PFSK-1 (cell line): ENCODE results near the gene PTH2. TPM values are rescaled to one million over a fixed set of nuclear protein-coding genes. Genes with fewer than 3 reads are reported as not detected.

ENCODE experiments used
- FOXP2 ChIP-seq: optimal IDR thresholded peaks from 2 replicates; pipeline ENCODE3; 2011; ENCODE audit warnings: borderline replicate concordance, control low read depth, inconsistent platforms; ENCODE audit not compliant: insufficient read depth; ENCODE audit errors: extremely low read length, extremely low read depth
- POLR2AphosphoS5 ChIP-seq: IDR thresholded peaks from 2 replicates; pipeline ENCODE4 v1.6.1; 2012; ENCODE audit warnings: low read depth, mild to moderate bottlenecking, control low read depth, low read length, moderate library complexity
- SIN3A ChIP-seq: IDR thresholded peaks from 2 replicates; pipeline ENCODE4 v1.6.1; 2012; ENCODE audit warnings: mild to moderate bottlenecking, low read length, moderate library complexity, borderline replicate concordance; ENCODE audit not compliant: insufficient read depth
- TAF1 ChIP-seq: IDR thresholded peaks from 2 replicates; pipeline ENCODE4 v1.6.1; 2012; ENCODE audit warnings: low read length, control low read depth, borderline replicate concordance; ENCODE audit not compliant: insufficient read depth
- polyA plus RNA-seq: library from polyadenylated mRNA; unstranded; fragments of >200 nt; gene quantifications from one replicate; pipeline ENCODE4 v1.2.1, GENCODE V29; 2012; ENCODE audit warnings: low read depth, missing spikeins; ENCODE audit not compliant: insufficient read length
- TF ChIP-seq, protein P1 (sequence below), 2 experiments: IDR thresholded peaks; 2 replicates each; pipeline versions ENCODE4 v1.6.1 to v1.8.0; 2011 to 2012; ENCODE audit warnings: low read depth in 2 of 2, low read length in 2 of 2, control low read depth in 1 of 2, inconsistent platforms in 1 of 2, mild to moderate bottlenecking in 1 of 2, moderate library complexity in 1 of 2; ENCODE audit not compliant: insufficient read depth in 1 of 2

PTH2 gene, protein sequence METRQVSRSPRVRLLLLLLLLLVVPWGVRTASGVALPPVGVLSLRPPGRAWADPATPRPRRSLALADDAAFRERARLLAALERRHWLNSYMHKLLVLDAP
- not detected for polyA plus RNA-seq

DNA sequence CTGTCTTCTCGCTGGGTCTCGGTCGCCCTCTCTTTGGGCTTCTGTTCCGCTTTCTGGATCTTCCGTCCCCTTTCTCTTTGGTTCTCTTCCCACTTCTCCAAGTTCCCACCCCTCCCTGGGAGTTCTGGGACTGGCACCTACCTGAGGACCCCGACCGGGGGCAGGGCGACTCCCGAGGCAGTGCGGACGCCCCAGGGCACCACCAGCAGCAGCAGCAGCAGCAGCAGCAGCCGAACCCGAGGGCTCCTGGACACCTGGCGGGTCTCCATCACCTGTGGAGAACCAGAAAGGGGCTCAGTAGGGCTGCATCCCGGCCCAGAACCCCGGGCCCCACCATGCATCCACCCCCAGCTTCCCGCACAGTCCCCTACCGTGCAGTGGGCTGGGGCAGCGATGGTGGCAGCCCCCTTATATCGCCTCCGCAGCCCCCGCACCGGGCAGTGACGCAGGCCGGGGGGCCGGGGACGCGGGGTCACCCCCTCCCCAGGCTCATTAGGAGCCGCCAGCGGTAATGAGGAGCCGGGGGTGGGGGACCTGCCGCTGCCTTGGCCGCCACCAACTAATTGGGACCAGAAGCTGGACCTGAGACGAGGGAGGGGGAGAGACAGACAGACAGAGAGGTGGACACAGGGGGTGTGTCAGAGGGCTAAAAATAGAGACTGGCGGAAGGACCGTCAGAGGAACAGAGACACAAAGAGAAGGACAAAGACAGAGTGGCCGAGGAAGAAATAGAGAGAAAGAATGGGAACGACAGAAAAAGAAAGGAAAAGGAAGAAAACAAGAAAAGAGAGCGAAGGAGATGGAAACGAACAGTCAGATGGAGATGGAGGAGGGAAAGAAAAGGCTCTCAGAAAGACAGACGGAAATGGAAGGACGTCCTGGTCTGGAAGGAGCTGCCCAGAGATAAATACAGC lies at the start of gene PTH2:
Gene PTH2 (minus strand): TSS at position 371 of the 914 bp plus-strand sequence. CDS start 102 bp downstream, at position 269.
- TF ChIP-seq SIN3A (no peak), FOXP2 (no peak), TAF1 (no peak), POLR2AphosphoS5 (no peak)
- TF ChIP-seq, protein P1, sequence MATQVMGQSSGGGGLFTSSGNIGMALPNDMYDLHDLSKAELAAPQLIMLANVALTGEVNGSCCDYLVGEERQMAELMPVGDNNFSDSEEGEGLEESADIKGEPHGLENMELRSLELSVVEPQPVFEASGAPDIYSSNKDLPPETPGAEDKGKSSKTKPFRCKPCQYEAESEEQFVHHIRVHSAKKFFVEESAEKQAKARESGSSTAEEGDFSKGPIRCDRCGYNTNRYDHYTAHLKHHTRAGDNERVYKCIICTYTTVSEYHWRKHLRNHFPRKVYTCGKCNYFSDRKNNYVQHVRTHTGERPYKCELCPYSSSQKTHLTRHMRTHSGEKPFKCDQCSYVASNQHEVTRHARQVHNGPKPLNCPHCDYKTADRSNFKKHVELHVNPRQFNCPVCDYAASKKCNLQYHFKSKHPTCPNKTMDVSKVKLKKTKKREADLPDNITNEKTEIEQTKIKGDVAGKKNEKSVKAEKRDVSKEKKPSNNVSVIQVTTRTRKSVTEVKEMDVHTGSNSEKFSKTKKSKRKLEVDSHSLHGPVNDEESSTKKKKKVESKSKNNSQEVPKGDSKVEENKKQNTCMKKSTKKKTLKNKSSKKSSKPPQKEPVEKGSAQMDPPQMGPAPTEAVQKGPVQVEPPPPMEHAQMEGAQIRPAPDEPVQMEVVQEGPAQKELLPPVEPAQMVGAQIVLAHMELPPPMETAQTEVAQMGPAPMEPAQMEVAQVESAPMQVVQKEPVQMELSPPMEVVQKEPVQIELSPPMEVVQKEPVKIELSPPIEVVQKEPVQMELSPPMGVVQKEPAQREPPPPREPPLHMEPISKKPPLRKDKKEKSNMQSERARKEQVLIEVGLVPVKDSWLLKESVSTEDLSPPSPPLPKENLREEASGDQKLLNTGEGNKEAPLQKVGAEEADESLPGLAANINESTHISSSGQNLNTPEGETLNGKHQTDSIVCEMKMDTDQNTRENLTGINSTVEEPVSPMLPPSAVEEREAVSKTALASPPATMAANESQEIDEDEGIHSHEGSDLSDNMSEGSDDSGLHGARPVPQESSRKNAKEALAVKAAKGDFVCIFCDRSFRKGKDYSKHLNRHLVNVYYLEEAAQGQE (IDR thresholded peaks at IDR 0.05; ENCODE audit: insufficient read depth in 1 of 2, low read depth in 2 of 2, low read length in 2 of 2): no peak

DNA sequence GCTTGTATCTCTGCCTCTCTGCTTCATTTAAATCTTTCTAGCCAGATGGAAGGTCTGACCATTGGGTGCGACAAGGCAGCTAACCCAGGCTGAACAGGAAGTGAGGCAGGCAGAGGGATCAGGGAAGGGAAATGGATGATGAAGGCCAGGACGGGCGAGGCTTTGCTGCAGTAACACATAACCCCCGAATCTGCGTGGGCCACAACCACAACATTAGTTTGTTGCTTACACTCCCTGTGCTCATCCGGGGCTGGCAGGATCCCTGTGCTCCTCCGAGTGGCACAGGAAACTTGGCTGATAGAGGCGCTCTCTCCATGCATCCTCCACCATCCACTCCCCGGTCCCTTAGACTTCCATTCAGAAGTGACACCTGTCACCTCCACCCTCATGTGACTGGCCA lies 49.7 kb upstream of the PTH2 start:
- no peak for TF ChIP-seq TAF1
- no peak for TF ChIP-seq FOXP2
- no peak for TF ChIP-seq POLR2AphosphoS5
- TF ChIP-seq, protein P1 (IDR thresholded peaks at IDR 0.05; ENCODE audit: insufficient read depth in 1 of 2, low read depth in 2 of 2, low read length in 2 of 2): no peak
- TF ChIP-seq SIN3A: no peak

DNA sequence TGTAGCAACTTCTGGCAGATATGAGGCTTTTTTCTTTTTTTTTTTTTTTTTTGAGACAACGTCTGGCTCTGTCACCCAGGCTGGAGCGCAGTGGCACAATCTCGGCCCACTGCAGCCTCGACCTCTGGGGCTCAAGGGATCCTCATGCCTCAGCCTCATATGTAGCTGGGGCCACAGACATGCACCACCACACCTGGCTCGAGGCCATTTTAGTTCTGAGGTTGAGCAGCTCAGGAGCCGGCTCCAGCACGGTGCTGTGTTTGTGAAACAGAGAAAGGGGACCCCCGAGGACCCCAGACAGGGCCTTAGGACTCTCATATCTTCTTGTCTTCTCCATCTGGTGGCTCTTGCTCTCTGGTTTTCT lies 47.4 kb upstream of the PTH2 start:
- TF ChIP-seq, protein P1 (IDR thresholded peaks at IDR 0.05; ENCODE audit: insufficient read depth in 1 of 2, low read depth in 2 of 2, low read length in 2 of 2): no peak
- TF ChIP-seq TAF1 (no peak), POLR2AphosphoS5 (no peak), FOXP2 (no peak), SIN3A (no peak)

DNA sequence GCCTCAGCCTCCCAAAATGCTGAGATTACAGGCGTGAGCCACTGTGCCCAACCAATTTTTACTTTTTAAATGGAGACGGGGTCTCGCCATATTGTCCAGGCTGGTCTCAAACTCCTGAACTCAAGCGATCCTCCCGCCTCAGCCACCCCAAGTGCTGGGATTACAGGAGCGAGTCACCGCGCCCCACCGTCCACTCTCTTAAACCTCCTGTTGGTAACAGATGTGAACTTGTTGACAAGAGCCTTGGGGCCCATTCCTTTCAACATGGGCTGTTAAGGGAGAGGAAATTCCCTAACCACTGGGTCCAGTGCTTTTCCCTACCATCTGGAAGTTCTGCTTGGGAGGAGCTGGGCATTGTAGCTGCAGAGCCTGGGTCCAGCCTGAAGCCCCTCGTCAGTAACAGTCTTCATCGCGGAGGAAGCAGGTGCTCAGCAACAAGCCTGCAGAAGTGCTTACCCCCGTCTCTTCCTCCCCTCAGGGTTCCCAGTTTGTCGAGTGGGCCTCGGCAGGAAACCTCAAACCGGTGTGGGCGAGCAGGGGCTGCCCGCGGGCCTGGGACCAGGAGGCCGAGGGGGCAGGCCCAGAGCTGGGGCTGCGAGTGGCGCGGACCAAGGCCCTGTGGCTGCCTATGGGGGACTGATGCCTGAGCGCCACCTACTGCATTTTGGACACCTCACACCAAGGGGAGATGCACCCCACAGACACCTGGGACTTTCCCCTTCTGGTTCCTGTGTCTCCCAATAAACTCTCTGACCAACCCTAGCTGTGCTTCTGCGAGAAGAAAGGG lies 46.8 kb upstream of the PTH2 start:
- TF ChIP-seq POLR2AphosphoS5 (no peak), TAF1 (no peak), FOXP2 (no peak), SIN3A (no peak)
- TF ChIP-seq, protein P1 (IDR thresholded peaks at IDR 0.05; ENCODE audit: insufficient read depth in 1 of 2, low read depth in 2 of 2, low read length in 2 of 2): no peak
